ENCODE data around the gene CLRN3.

Gene CLRN3

GRCh38 chr10:127845756-127846155 lies 47.0 kb downstream of the CLRN3 start:
- DNase-seq = no peak

- no peak for DNase-seq
These were observed 51.9 kb downstream of the CLRN3 start for GRCh38 chr10:127840884-127841283.

DNA sequence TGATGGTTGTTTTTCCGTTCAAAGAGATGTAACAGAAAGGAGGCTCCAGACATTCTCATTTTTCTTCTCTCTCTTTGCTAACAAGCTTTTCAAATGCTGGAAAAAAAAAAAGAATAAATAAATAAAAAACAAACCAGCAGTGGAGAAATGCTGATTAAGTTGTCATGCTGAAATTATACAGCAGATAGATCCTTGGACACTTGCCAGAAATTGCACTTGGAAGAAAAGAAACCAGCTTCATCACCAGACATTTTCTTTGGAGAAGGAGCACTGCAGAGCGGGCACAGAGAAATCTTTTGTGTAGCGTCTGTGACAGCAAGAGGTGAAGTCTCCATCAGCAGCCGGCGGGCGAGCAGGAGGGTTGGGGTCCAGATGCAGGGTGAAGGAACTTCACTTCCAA lies 55.8 kb downstream of the CLRN3 start:
- no peak for DNase-seq

GRCh38 chr10:127836176-127836575 lies 56.6 kb downstream of the CLRN3 start:
- no peak for DNase-seq

GRCh38 chr10:127834791-127835190 lies 58.0 kb downstream of the CLRN3 start:
- DNase-seq = no peak

DNA sequence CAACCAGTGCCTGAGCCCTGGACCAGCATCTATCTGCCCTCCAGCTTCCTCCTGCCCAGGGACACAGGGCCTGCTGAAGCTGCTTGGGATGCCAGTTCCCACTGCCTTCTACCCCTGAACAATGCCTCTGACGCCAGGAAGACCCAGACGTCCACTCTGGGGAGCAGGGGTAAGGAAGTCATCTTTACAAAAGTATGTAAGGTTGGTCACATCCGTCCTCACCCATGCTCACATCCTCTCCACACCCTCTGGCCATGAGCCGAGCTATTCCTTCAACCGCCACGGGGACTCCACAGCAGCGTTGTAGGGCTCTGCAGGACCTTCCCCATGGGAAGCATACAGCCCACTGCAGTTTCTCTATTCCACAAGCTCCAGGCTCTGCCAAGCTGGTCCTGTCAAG lies 58.5 kb downstream of the CLRN3 start:
- DNase-seq = no peak

DNA sequence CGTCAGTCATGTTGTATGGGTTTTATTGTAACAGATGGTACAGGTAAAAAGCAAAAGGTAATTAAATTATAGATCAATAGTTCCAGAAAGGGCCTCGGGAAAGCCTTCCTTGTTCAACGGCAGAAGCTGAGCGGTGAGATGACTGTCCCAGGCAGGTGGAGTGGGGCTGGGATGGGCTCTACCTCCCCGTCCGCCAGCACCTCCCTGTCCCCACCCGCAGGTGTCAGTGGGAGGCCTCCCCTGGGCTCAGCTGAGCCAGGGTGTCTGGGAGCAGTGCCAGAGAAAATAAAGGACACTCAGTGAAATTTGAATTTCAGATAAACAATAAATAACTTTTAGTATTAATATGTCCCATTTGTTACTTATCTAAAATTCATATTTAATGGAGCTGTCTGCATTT lies 58.9 kb downstream of the CLRN3 start:
- no peak for DNase-seq

DNA sequence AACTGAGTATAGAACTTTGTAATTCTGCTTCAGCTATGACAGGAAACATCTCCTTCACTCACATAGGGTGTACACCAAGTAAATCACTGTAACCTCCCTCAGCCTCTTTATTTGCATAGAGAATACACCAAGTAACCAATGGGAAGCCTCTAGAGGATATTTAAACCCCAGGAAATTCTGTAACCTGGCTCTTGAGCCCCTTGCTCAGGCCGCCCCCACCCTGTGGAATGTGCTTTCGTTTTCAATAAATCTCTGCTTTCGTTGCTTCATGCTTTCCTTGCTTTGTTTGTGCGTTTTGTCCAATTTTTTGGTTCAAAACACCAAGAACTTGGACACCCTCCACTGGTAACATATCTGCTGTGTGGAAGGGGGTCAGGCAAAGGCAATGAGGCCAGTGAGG lies 60.2 kb downstream of the CLRN3 start:
- no peak for DNase-seq

DNA sequence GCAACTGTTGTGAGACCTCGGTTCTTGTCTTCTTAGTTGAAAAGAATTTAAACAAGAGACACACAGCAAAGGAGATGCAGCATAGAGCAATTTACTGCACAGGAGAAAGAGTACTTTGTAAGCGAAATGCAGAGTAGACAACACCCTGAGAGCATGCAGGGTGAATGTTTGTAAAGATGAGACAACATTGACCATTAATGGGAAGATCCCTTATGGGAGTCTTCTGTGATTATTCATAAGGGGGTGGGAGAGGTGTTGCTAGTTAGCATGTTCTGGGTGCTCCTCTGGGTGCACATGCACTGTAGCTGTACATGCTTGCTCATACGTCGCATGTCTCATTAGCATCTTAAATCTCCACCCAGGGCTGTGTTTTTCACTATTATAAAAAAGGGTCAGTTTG lies 62.3 kb downstream of the CLRN3 start:
- DNase-seq = no peak
